Thoracic aorta (tissue), 2 donors: ENCODE data around the gene CARMIL1. TPM values are rescaled to one million over a fixed set of nuclear protein-coding genes. Genes with fewer than 3 reads are reported as not detected.

ENCODE experiments used
- ATAC-seq: fragments of 150-250 bp; one replicate; pipeline ENCODE4 v1.8.0; 2017; ENCODE audit warnings: low read depth; ENCODE audit not compliant: insufficient number of reproducible peaks, low FRiP score
- DNase-seq: peaks from one replicate; pipeline ENCODE4 v3.0.0-alpha.2; 2020; ENCODE audit warnings: low spot score
- H3K27ac ChIP-seq, 2 donors: fragments of 200-600 bp; sonication (generic); 1 replicate in 1 of 2; 2 replicates in 1 of 2; pipeline ENCODE4 v1.5.1; 2016; ENCODE audit warnings: mild to moderate bottlenecking in 2 of 2, moderate library complexity in 2 of 2
- H3K27me3 ChIP-seq: fragments of 200-600 bp; sonication (generic); replicated peaks from 2 replicates; pipeline ENCODE4 v1.6.0; 2016; ENCODE audit warnings: mild to moderate bottlenecking; ENCODE audit not compliant: insufficient read depth
- H3K36me3 ChIP-seq: fragments of 200-600 bp; sonication (generic); one replicate; pipeline ENCODE4 v1.5.1; 2016
- H3K4me1 ChIP-seq, 2 donors: fragments of 200-600 bp; sonication (generic); 1 replicate in 1 of 2; 2 replicates in 1 of 2; pipeline versions ENCODE4 v1.5.1 to v1.6.0; 2016; ENCODE audit warnings: low read depth in 2 of 2, mild to moderate bottlenecking in 1 of 2; ENCODE audit not compliant: control insufficient read depth in 1 of 2
- H3K4me3 ChIP-seq: fragments of 200-600 bp; sonication (generic); 2 replicates; pipeline ENCODE4 v1.5.1; 2016; ENCODE audit warnings: mild to moderate bottlenecking
- H3K9me3 ChIP-seq: fragments of 200-600 bp; sonication (generic); 2 replicates; pipeline ENCODE4 v1.5.1; 2016
- total RNA-seq, 2 donors: library from RNA; depleted of rRNA; stranded (reverse); fragments of >200 nt; gene quantifications; one replicate each; pipeline versions ENCODE4 v1.1.0 to v1.2.3, GENCODE V29; 2016
- TF ChIP-seq, protein P1 (sequence below): fragments of 200-600 bp; sonication (generic); IDR thresholded peaks from one replicate; pipeline ENCODE4 v1.5.1; 2019; ENCODE audit warnings: antibody characterized with exemption

CARMIL1 gene
- total RNA-seq: 10 to 100 TPM; 60.4 to 63.0 TPM

- ATAC-seq: peak; percentile 54
- Histone ChIP-seq H3K4me3 (peak within 1 kb of the TSS; percentile 91), H3K9me3 (no peaks in the 10 kb centered on the region), H3K36me3 (no peaks in the 10 kb centered on the region), H3K27ac (peak within 1 kb of the TSS; percentile 75 to 85), H3K4me1 (peaks cover 14 to 56% of the 10 kb centered on the region in 2 donors), H3K27me3 (no peaks in the 10 kb centered on the region)
- TF ChIP-seq, protein P1, sequence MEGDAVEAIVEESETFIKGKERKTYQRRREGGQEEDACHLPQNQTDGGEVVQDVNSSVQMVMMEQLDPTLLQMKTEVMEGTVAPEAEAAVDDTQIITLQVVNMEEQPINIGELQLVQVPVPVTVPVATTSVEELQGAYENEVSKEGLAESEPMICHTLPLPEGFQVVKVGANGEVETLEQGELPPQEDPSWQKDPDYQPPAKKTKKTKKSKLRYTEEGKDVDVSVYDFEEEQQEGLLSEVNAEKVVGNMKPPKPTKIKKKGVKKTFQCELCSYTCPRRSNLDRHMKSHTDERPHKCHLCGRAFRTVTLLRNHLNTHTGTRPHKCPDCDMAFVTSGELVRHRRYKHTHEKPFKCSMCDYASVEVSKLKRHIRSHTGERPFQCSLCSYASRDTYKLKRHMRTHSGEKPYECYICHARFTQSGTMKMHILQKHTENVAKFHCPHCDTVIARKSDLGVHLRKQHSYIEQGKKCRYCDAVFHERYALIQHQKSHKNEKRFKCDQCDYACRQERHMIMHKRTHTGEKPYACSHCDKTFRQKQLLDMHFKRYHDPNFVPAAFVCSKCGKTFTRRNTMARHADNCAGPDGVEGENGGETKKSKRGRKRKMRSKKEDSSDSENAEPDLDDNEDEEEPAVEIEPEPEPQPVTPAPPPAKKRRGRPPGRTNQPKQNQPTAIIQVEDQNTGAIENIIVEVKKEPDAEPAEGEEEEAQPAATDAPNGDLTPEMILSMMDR: peak; percentile 74
- no peak for DNase-seq
Observed at GRCh38 chr6:25278914-25279747, at the start of gene CARMIL1. Gene CARMIL1 (plus strand): TSS chr6:25279374. CDS start chr6:25279796, 422 bp downstream.

- Histone ChIP-seq H3K4me1 (peaks cover 0 to 19% of the 10 kb centered on the region in 2 donors), H3K36me3 (no peaks in the 10 kb centered on the region), H3K9me3 (no peaks in the 10 kb centered on the region), H3K27me3 (no peaks in the 10 kb centered on the region), H3K27ac (no peak overlapping the region), H3K4me3 (no peak overlapping the region)
- DNase-seq (no peak), ATAC-seq (no peak)
- TF ChIP-seq, protein P1: no peak
Observed at GRCh38 chr6:25229671-25230321, 49.4 kb upstream of the CARMIL1 start.

- H3K4me3 ChIP-seq: peak overlapping the region; percentile 53
- no peaks in the 10 kb centered on the region for H3K36me3 ChIP-seq
- DNase-seq: no peak
- no peaks in the 10 kb centered on the region for H3K9me3 ChIP-seq
- no peaks in the 10 kb centered on the region for H3K27me3 ChIP-seq
- H3K4me1 ChIP-seq: peaks cover 0 to 19% of the 10 kb centered on the region in 2 donors
- H3K27ac ChIP-seq: no peak overlapping the region
- ATAC-seq: no peak
- TF ChIP-seq, protein P1: no peak
Observed at GRCh38 chr6:25232479-25232878, 46.7 kb upstream of the CARMIL1 start.

GRCh38 chr6:25233226-25233625 is 45.9 kb upstream of the CARMIL1 start:
- no peak for DNase-seq
- ATAC-seq: no peak
- H3K4me1 ChIP-seq: peaks cover under 1 to 19% of the 10 kb centered on the region in 2 donors
- no peak overlapping the region for H3K27ac ChIP-seq
- H3K9me3 ChIP-seq: no peaks in the 10 kb centered on the region
- TF ChIP-seq, protein P1: no peak
- no peaks in the 10 kb centered on the region for H3K36me3 ChIP-seq
- H3K4me3 ChIP-seq: no peak overlapping the region
- H3K27me3 ChIP-seq: no peaks in the 10 kb centered on the region

DNA sequence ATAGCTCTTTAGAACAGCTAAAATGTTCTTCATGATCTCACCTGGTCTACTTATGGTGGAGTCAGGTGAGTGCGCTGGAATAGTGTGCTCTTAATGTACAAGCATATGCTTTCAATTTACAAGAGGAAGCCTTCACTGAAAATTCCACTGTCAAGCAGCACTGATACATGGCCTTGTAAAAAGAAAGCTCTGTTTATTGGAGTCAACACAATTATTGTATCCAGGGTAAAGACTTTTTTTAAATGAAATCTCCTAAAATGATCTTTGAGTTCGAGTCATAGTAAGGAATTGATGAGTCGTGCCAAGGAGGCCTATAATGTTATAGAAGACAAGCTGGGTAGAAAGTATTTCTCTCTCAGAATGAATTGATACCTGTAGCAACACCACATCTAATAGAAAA is 41.6 kb upstream of the CARMIL1 start:
- no peak for ATAC-seq
- no peaks in the 10 kb centered on the region for H3K9me3 ChIP-seq
- no peaks in the 10 kb centered on the region for H3K36me3 ChIP-seq
- H3K27ac ChIP-seq: no peak overlapping the region
- no peak overlapping the region for H3K4me3 ChIP-seq
- no peaks in the 10 kb centered on the region for H3K27me3 ChIP-seq
- DNase-seq: no peak
- TF ChIP-seq, protein P1: no peak
- H3K4me1 ChIP-seq: peaks cover 16 to 19% of the 10 kb centered on the region in 2 donors
